H9 (cell line): Measurements from ENCODE around the gene ATN1. TPM values are rescaled to one million over a fixed set of nuclear protein-coding genes. Genes with fewer than 3 reads are reported as not detected.

ENCODE experiments used
- DNase-seq: peaks from one replicate; pipeline ENCODE4 v3.0.0-alpha.2; 2017
- H2AFZ ChIP-seq: one replicate; pipeline ENCODE4 v1.6.1; 2013; ENCODE audit warnings: mild to moderate bottlenecking, low read length, control low read depth, moderate library complexity
- H2AK5ac ChIP-seq: 2 replicates; pipeline ENCODE4 v1.6.1; 2013; ENCODE audit warnings: low read length, control low read depth, mixed read lengths; ENCODE audit not compliant: insufficient read length
- H2BK120ac ChIP-seq: one replicate; pipeline ENCODE4 v1.6.1; 2013; ENCODE audit warnings: low read depth, mild to moderate bottlenecking, low read length, control low read depth, inconsistent platforms; ENCODE audit not compliant: poor library complexity, severe bottlenecking
- H2BK12ac ChIP-seq: 2 replicates; pipeline ENCODE4 v1.6.1; 2013; ENCODE audit warnings: low read length, control low read depth, mixed read lengths, low read depth; ENCODE audit not compliant: insufficient read length
- H2BK15ac ChIP-seq: 2 replicates; pipeline ENCODE4 v1.6.1; 2013; ENCODE audit warnings: low read depth, low read length, control low read depth
- H2BK20ac ChIP-seq: one replicate; pipeline ENCODE4 v1.6.1; 2013; ENCODE audit warnings: low read depth, mild to moderate bottlenecking, low read length, control low read depth, inconsistent platforms; ENCODE audit not compliant: poor library complexity, severe bottlenecking
- H2BK5ac ChIP-seq: 2 replicates; pipeline ENCODE4 v1.6.1; 2013; ENCODE audit warnings: low read length, control low read depth, mixed read lengths; ENCODE audit not compliant: insufficient read length
- H3K14ac ChIP-seq: 2 replicates; pipeline ENCODE4 v1.6.1; 2013; ENCODE audit warnings: low read length, control low read depth; ENCODE audit not compliant: insufficient read depth
- H3K18ac ChIP-seq: 2 replicates; pipeline ENCODE4 v1.6.1; 2013; ENCODE audit warnings: low read depth, mild to moderate bottlenecking, mixed read lengths, low read length, control low read depth; ENCODE audit not compliant: insufficient read length
- H3K23ac ChIP-seq: 2 replicates; pipeline ENCODE4 v1.6.1; 2013; ENCODE audit warnings: low read length, control low read depth, mixed read lengths, low read depth; ENCODE audit not compliant: insufficient read length
- H3K23me2 ChIP-seq: 2 replicates; pipeline ENCODE4 v1.6.1; 2013; ENCODE audit warnings: low read depth, mild to moderate bottlenecking, mixed read lengths, low read length, control low read depth; ENCODE audit not compliant: insufficient read length, poor library complexity, severe bottlenecking
- H3K27ac ChIP-seq: 2 replicates; pipeline ENCODE4 v1.5.1; 2013; ENCODE audit warnings: low read length, control low read depth, mixed read lengths, low read depth; ENCODE audit not compliant: insufficient read length
- H3K27me3 ChIP-seq: 2 replicates; pipeline ENCODE4 v1.6.1; 2013; ENCODE audit warnings: low read length, control low read depth, inconsistent platforms; ENCODE audit not compliant: insufficient read depth
- H3K4ac ChIP-seq: 2 replicates; pipeline ENCODE4 v1.6.1; 2013; ENCODE audit warnings: low read depth, mild to moderate bottlenecking, control low read depth, inconsistent platforms, low read length, moderate library complexity
- H3K4me1 ChIP-seq: 2 replicates; pipeline ENCODE4 v1.6.1; 2013; ENCODE audit warnings: low read length, control low read depth, inconsistent platforms; ENCODE audit not compliant: insufficient read depth
- H3K4me2 ChIP-seq: 2 replicates; pipeline ENCODE4 v1.6.1; 2013; ENCODE audit warnings: low read length, control low read depth, mixed read lengths; ENCODE audit not compliant: insufficient read length, insufficient read depth
- H3K56ac ChIP-seq: 2 replicates; pipeline ENCODE4 v1.6.1; 2013; ENCODE audit warnings: low read depth, mild to moderate bottlenecking, mixed read lengths, low read length, control low read depth; ENCODE audit not compliant: insufficient read length
- H3K79me1 ChIP-seq: 2 replicates; pipeline ENCODE4 v1.6.1; 2013; ENCODE audit warnings: low read depth, mild to moderate bottlenecking, moderate library complexity, low read length, control low read depth, inconsistent platforms; ENCODE audit not compliant: insufficient read depth, poor library complexity, severe bottlenecking
- H3K79me2 ChIP-seq: 2 replicates; pipeline ENCODE4 v1.6.1; 2013; ENCODE audit warnings: low read length, control low read depth, inconsistent platforms; ENCODE audit not compliant: insufficient read depth
- H3K9ac ChIP-seq: 2 replicates; pipeline ENCODE4 v1.6.1; 2013; ENCODE audit warnings: low read length, control low read depth, mixed read lengths; ENCODE audit not compliant: insufficient read length; ENCODE audit errors: extremely low read depth
- H3K9me3 ChIP-seq: one replicate; pipeline ENCODE4 v1.6.1; 2013; ENCODE audit warnings: low read depth, low read length, inconsistent platforms; ENCODE audit not compliant: control insufficient read depth
- H3T11ph ChIP-seq: one replicate; pipeline ENCODE4 v1.6.1; 2013; ENCODE audit warnings: mild to moderate bottlenecking, low read length, control low read depth, inconsistent platforms
- H4K20me1 ChIP-seq: one replicate; pipeline ENCODE4 v1.6.1; 2013; ENCODE audit not compliant: control insufficient read depth, insufficient read length, insufficient read depth
- H4K5ac ChIP-seq: 2 replicates; pipeline ENCODE4 v1.6.1; 2013; ENCODE audit warnings: low read depth, mild to moderate bottlenecking, mixed read lengths, low read length, control low read depth; ENCODE audit not compliant: insufficient read length
- H4K8ac ChIP-seq: replicated peaks from 2 replicates; pipeline ENCODE4 v1.6.1; 2013; ENCODE audit warnings: low read length, control low read depth, mixed read lengths, low read depth; ENCODE audit not compliant: insufficient read length
- H4K91ac ChIP-seq: 2 replicates; pipeline ENCODE4 v1.6.1; 2013; ENCODE audit warnings: low read depth, mild to moderate bottlenecking, moderate library complexity, mixed read lengths, low read length, control low read depth; ENCODE audit not compliant: insufficient read length
- H3K27ac Mint-ChIP-seq, 3 experiments: 2 replicates in 2 of 3; 3 replicates in 1 of 3; pipeline ENCODE4 v1.8.0; 2020 to 2021; ENCODE audit warnings: mixed read lengths in 3 of 3, mild to moderate bottlenecking in 1 of 3, moderate library complexity in 1 of 3
- H3K27me3 Mint-ChIP-seq: 2 replicates; pipeline ENCODE4 v1.8.0; 2021; ENCODE audit warnings: low read depth, mild to moderate bottlenecking, moderate library complexity, mixed read lengths
- H3K36me3 Mint-ChIP-seq, 3 experiments: 2 replicates in 2 of 3; 3 replicates in 1 of 3; pipeline ENCODE4 v1.8.0; 2020 to 2021; ENCODE audit warnings: low read depth in 3 of 3, mixed read lengths in 3 of 3; ENCODE audit not compliant: insufficient read depth in 1 of 3
- H3K4me1 Mint-ChIP-seq, 2 experiments: 2 replicates each; pipeline ENCODE4 v1.8.0; 2020; ENCODE audit warnings: mixed read lengths in 2 of 2
- H3K4me3 Mint-ChIP-seq, 2 experiments: 2 replicates in 1 of 2; 3 replicates in 1 of 2; pipeline ENCODE4 v1.8.0; 2020 to 2021; ENCODE audit warnings: mild to moderate bottlenecking in 2 of 2, mixed read lengths in 2 of 2, moderate library complexity in 1 of 2
- H3K9me3 Mint-ChIP-seq, 2 experiments: 2 replicates in 1 of 2; 3 replicates in 1 of 2; pipeline ENCODE4 v1.8.0; 2020; ENCODE audit warnings: mild to moderate bottlenecking in 2 of 2, mixed read lengths in 2 of 2, moderate library complexity in 1 of 2
- WGBS: extraction: QIAGEN DNeasy Blood & Tissue Kit; methylation state at CpG from one replicate; pipeline ENCODE4 v1.1.7; 2013; ENCODE audit warnings: missing lambda C conversion rate, low lambda C conversion rate, mixed read lengths; ENCODE audit not compliant: insufficient read length; ENCODE audit errors: extremely low coverage; 5-methylcytosine and 5-hydroxymethylcytosine counted together
- microRNA-seq: library from miRNA; unstranded; fragments of <30 nt; microRNA quantifications from one replicate; pipeline ENCODE4, GENCODE V29; 2020; ENCODE audit warnings: borderline microRNAs expressed
- total RNA-seq: library from RNA; stranded (reverse); gene quantifications from 2 replicates; pipeline ENCODE4 v1.2.1, GENCODE V29; 2021
- TF ChIP-seq, protein P1 (sequence below): fragments of 200-600 bp; sonication (generic); conservative IDR thresholded peaks from 3 replicates; pipeline ENCODE4 v1.8.0; 2021; ENCODE audit warnings: antibody characterized with exemption, mild to moderate bottlenecking

The ATN1 gene
- total RNA-seq, 1 experiment from 2014 or later: 103 TPM

DNA sequence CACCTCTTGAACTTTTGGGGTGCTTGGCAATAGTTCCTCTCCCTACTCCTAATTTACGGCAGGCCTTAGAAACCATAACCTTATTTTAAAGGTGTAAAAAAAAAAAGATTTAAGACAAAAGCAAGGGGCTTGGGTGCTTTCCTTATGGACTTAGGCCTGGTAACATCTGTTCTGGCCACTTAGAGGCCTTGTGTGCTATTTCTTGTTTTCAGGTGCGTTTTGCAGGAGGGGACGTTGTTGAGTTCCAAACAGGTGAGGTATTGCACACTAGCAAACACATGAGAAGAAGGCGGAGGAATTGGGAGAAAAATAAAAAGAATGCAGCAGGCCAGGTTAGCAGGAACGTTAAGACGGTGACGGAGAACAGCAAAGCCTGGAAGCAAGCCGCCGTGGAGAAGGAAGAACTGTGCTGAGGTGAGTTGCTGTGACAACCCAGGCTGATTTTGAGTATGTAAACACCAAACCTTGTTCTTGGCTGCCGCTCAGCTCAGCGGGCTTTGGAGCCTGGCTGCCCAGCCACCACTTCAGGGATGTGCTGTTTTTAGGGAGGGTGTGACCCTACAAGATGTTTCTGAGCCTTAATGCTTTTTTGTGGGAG, 60.3 kb downstream of the ATN1 start:
- Histone ChIP-seq H3K9ac (no peak overlapping the region), H3K56ac (no peak overlapping the region), H3K27me3 (no peaks in the 10 kb centered on the region), H3K14ac (no peak overlapping the region), H3K23ac (no peak overlapping the region), H3K9me3 (no peaks in the 10 kb centered on the region), H4K20me1 (no peaks in the 10 kb centered on the region), H4K5ac (no peak overlapping the region), H2AK5ac (no peak overlapping the region), H4K8ac (no peak overlapping the region), H2AFZ (no peak overlapping the region), H3K23me2 (no peaks in the 10 kb centered on the region), H3K4ac (no peak overlapping the region), H2BK5ac (no peak overlapping the region), H2BK12ac (no peak overlapping the region), H2BK20ac (no peak overlapping the region), H3K18ac (no peak overlapping the region), H3K4me1 (no peaks in the 10 kb centered on the region), H3K79me1 (no peaks in the 10 kb centered on the region), H4K91ac (no peak overlapping the region), H2BK15ac (no peak overlapping the region), H3K4me2 (no peak overlapping the region), H3T11ph (no peak overlapping the region), H3K79me2 (no peaks in the 10 kb centered on the region), H3K27ac (no peak overlapping the region), H2BK120ac (no peak overlapping the region)
- TF ChIP-seq, protein P1, sequence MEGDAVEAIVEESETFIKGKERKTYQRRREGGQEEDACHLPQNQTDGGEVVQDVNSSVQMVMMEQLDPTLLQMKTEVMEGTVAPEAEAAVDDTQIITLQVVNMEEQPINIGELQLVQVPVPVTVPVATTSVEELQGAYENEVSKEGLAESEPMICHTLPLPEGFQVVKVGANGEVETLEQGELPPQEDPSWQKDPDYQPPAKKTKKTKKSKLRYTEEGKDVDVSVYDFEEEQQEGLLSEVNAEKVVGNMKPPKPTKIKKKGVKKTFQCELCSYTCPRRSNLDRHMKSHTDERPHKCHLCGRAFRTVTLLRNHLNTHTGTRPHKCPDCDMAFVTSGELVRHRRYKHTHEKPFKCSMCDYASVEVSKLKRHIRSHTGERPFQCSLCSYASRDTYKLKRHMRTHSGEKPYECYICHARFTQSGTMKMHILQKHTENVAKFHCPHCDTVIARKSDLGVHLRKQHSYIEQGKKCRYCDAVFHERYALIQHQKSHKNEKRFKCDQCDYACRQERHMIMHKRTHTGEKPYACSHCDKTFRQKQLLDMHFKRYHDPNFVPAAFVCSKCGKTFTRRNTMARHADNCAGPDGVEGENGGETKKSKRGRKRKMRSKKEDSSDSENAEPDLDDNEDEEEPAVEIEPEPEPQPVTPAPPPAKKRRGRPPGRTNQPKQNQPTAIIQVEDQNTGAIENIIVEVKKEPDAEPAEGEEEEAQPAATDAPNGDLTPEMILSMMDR: no peak
- H3K27me3 Mint-ChIP-seq: no peaks in the 10 kb centered on the region
- DNase-seq: no peak
- peak overlapping the region in 2 of 3 experiments; percentile 10 to 21; a peak in 3 of 7 replicates for H3K27ac Mint-ChIP-seq
- no peaks in the 10 kb centered on the region; a peak in 1 of 5 replicates for H3K9me3 Mint-ChIP-seq
- WGBS: no CpG with 5 or more reads among the region's 11 CpGs
- H3K36me3 Mint-ChIP-seq: peaks cover 1 to 28% (median 18%) of the 10 kb centered on the region in 3 experiments; a peak in 6 of 7 replicates
- H3K4me1 Mint-ChIP-seq: peaks cover 0 to 1% of the 10 kb centered on the region in 2 experiments; a peak in 2 of 4 replicates
- no peak overlapping the region for H3K4me3 Mint-ChIP-seq

Small RNAs within 50 kb of the gene (microRNA-seq; reads per million reads assigned to microRNA genes)
- gene MIR141: 233 reads per million, percentile 81 among the genes with 10 or more reads in this experiment
- gene MIR200C: 2,180 reads per million, percentile 98 among the genes with 10 or more reads in this experiment

Other genes with a start within 250 kb of the ATN1 start
- gene ZNF384, start 238.6 kb upstream of the ATN1 start, total RNA-seq: 83.5 and 88.0 TPM in 2 replicates
- 5.2 and 6.6 TPM in 2 replicates for gene PIANP, start 227.1 kb upstream of the ATN1 start, total RNA-seq
- gene COPS7A, start 203.9 kb upstream of the ATN1 start, total RNA-seq: 34.2 and 35.9 TPM in 2 replicates
- gene MLF2, start 174.8 kb upstream of the ATN1 start, total RNA-seq: 244 and 258 TPM in 2 replicates
- gene PTMS, start 161.6 kb upstream of the ATN1 start, total RNA-seq: 422 and 438 TPM in 2 replicates
- gene LAG3, start 155.4 kb upstream of the ATN1 start, total RNA-seq: 1.7 and 2.2 TPM in 2 replicates
- gene CD4, start 138.4 kb upstream of the ATN1 start, total RNA-seq: 0.88 and 1.1 TPM in 2 replicates
- gene GPR162, start 106.1 kb upstream of the ATN1 start, total RNA-seq: 4.6 and 6.1 TPM in 2 replicates
- 55.0 and 60.2 TPM in 2 replicates for gene P3H3, start 99.6 kb upstream of the ATN1 start, total RNA-seq
- gene GNB3, start 87.0 kb upstream of the ATN1 start, total RNA-seq: 17.3 and 20.0 TPM in 2 replicates
- gene CDCA3, start 76.7 kb upstream of the ATN1 start, total RNA-seq: 45.1 and 48.6 TPM in 2 replicates
- gene USP5, start 75.8 kb upstream of the ATN1 start, total RNA-seq: 143 and 144 TPM in 2 replicates
- gene TPI1, start 60.4 kb upstream of the ATN1 start, total RNA-seq: 1,177 and 1,211 TPM in 2 replicates
- gene SPSB2, start 54.7 kb upstream of the ATN1 start, total RNA-seq: 13.7 and 16.3 TPM in 2 replicates
- gene LRRC23, start 23.1 kb upstream of the ATN1 start, total RNA-seq: 2.1 and 2.6 TPM in 2 replicates
- gene ENO2, start 13.4 kb upstream of the ATN1 start, total RNA-seq: 165 and 166 TPM in 2 replicates
- gene RNU7-1, start 15.9 kb downstream of the ATN1 start, total RNA-seq: not detected in 2 replicates
- gene C12orf57, start 16.1 kb downstream of the ATN1 start, total RNA-seq: 195 TPM in 2 replicates
- gene PTPN6, start 23.4 kb downstream of the ATN1 start, total RNA-seq: 18.2 and 19.8 TPM in 2 replicates
- 370 and 383 TPM in 2 replicates for gene PHB2, start 42.7 kb downstream of the ATN1 start, total RNA-seq
- gene EMG1, start 43.0 kb downstream of the ATN1 start, total RNA-seq: 62.7 and 67.4 TPM in 2 replicates
- 45.0 and 47.7 TPM in 2 replicates for gene LPCAT3, start 90.5 kb downstream of the ATN1 start, total RNA-seq
- gene C1S, start 132.8 kb downstream of the ATN1 start, total RNA-seq: 3.4 and 4.2 TPM in 2 replicates
- 11.4 and 11.5 TPM in 2 replicates for gene C1R, start 164.5 kb downstream of the ATN1 start, total RNA-seq
- 14.4 and 15.1 TPM in 2 replicates for gene C1RL, start 181.3 kb downstream of the ATN1 start, total RNA-seq
- 2.1 and 2.7 TPM in 2 replicates for gene RBP5, start 200.9 kb downstream of the ATN1 start, total RNA-seq
- gene CLSTN3, start 202.4 kb downstream of the ATN1 start, total RNA-seq: 25.0 and 26.2 TPM in 2 replicates